Measurements from ENCODE around the gene SF3B4.

The SF3B4 gene

DNA sequence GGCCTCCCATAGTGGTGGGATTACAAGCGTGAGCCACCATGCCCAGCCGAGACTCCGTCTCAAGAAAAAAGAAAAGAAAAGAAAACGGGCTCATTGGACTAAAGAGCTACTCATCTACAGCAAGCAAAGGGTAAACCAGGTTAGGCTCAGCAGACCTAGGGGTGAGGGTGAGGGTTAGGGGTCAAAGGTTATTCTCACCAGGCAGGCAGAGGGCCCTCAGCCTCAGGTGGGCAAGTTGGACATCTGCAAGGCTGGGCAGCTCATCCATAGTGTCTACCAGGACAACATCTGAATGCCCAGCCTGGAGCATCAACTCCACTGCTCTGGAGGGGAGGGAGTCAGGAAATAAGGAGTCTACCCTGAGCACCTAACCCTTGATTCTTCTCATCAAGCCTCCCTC, 5.6 kb upstream of the SF3B4 start:
- DNase-seq (ENCODE audit: low spot score), result no peak

DNA sequence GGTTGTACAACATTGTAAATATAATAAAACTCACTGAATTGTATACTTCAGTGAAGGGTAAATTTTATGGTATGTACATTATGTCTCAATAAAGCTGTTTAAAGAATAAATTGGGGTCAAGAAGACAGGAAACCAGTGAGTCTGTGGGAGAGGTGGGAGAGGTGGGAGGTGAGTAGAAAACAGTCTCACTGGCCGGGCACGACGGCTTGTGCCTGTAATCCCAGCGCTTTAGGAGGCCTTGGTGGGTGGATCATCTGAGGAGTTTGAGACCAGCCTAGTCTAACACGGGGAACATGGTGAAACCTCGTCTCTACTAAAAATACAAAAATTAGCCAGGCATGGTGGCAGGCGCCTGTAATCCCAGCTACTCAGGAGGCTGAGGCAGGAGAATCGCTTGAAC, 4.9 kb upstream of the SF3B4 start:
- DNase-seq (ENCODE audit: low spot score), result no peak

DNA sequence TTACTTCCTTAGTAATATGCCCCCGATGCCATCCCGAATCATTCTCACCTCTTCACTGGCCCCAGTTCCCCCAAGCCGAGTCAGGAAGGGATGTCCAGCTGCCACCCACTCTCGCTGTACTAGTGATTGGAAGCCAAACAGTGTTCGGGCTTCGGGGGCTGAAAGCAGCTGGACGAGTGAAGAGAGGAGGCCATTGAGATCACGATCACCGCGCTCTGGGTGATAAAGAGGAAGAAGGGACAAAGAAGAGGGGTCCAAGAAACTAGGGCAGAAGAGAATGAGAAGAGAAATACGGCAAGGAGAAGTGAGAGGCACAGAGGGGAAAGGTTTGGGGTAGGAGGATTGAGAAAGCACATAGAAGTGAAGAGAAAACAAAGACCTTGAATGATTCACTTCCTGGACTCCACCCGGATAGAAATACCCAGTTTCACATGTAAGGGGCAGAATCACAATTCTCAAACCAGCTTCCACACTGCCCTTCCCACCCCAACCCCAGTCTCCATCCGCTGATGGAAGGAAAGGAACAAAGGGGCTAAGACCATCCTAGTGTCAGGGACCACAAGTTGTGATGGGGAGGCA, 3.7 kb upstream of the SF3B4 start:
- no peak for DNase-seq (ENCODE audit: low spot score)

DNA sequence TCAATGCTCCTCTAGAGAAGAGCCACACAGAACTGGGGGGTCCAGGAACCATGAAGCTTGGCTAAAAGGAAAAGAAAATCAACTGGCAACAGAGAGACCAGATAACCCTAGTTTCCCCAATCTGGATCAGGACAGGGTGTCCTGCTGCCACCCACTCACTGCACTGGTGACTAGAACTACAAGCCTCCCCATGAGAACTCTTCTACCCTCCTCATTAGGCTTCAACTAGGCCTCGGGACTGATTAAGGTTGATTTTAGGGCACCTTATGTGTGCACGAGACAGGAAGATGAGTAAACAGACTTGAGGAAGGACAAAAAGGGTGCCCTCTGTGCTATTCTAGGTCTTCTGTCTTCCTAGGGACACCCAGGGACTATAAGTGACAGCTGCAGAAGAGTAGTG, 2.3 kb upstream of the SF3B4 start:
- DNase-seq (ENCODE audit: low spot score), result no peak

DNA sequence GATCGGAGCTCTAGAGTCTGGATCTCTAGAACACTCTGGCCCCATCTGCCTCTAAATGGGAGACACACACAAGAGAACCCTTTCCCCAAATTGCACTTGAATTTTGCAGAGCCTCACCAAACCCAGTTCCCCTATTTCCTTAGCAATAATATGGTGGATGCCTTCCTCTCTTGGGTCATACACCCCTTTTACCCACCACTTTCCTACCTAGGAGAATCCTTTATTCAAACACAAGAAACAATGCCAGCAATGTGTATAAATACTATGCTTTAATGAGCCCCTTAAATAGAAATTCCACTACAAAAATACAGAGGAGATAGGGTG, 760 bp upstream of the SF3B4 start:
- no peak for DNase-seq (ENCODE audit: low spot score)

DNA sequence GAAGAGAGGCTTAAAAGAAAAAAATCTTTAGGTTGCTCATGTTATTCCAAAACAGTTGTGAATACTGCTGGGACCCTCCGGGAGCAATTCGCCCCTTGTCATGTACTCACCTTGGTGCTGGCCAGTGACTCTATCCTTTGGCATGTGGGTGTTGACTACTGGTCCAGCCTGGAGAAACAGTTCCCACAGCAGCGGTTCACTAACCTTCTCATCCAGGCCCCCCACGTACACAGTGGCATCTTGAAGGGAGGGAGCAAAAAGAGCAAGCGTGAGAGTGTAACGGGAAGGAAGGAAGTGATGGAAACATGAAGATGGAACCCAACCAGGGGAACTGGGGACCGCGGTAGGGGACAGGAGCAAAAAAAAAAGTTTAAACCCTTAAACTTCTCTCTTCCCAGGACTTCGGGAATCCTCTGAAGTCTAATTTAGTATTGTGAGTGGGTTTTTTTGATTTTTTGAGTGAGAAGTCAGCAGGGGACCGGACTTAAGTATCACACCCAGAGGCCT, 494 bp downstream of the SF3B4 start:
- no peak for DNase-seq (ENCODE audit: low spot score)

DNA sequence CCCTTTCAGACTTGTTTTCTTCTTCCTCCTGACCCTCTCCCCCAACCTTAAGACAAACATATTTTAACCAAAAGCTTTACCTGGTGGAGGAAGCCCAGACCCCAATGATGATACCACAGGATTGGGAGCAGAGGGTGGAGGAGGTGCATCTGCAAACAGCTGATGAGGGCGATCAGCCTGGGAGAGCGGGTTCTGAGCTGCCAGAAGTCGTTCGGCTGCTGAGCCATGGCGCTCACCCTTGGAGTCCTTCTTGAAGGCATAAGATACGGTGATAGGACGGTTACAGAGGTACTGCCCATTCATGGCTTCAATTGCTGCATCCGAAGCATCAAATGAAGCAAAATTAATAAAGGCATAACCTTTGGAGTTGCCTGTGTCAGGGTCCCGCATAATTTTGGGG, 1.3 kb downstream of the SF3B4 start:
- no peak for DNase-seq (ENCODE audit: low spot score)

DNA sequence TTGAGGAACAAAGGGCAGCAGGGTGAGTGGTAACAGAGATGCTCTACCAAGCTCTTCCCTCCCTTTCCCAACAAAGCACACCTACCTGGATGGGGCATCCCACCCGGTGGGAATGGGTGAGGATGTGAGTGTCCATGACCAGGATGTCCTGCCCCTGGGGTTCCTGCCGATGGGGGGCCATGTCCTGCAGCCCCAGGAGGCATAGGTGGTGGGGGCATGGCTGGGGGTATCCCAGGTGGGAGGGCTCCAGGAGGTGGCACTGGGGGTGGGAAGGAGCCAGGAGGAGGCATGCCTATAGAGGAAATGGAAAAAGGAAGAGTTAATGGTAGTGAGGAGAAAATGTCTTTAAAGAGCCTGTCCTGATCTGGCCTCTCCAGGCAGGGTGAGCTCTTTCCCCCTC, 1.9 kb downstream of the SF3B4 start:
- DNase-seq (ENCODE audit: low spot score), result no peak

DNA sequence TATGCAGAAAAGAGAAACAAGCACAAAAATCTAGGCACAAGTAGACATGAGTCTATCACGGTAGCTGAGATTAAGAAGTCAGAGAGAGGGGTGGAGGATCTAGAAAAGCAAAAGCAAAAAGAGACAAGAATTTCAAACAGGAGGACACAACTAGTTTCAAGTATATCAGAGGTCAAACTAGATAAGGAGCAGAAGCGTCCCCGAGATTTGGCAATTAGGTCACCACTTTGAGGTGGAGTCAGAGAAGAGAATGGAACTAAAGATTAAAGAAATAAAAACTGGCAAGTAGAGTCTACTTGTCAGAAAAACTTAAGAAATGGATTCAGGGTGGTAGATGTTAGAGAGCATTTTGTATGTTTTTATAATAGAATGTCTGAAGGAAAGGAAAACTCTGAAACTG, 2.3 kb downstream of the SF3B4 start:
- no peak for DNase-seq (ENCODE audit: low spot score)

DNA sequence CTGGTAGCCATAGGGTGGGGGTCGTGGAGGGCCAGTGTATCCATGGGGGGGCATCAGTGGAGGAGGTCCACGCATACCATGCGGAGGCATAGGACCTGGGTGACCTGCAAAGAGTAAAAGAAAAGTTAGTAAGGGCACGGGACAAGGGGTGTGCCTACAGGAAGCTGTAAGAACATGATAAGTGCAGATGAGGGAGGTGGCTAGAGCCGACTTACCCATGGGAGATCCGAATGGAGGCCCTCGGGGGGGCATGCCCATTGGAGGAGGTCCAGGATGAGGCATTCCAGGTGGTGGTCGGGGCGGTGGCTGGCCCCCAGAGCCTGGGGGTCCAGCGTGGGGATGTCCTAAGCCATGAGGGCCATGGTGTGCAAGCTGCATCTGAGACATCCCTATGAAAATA, 4.0 kb downstream of the SF3B4 start:
- no peak for DNase-seq (ENCODE audit: low spot score)

DNA sequence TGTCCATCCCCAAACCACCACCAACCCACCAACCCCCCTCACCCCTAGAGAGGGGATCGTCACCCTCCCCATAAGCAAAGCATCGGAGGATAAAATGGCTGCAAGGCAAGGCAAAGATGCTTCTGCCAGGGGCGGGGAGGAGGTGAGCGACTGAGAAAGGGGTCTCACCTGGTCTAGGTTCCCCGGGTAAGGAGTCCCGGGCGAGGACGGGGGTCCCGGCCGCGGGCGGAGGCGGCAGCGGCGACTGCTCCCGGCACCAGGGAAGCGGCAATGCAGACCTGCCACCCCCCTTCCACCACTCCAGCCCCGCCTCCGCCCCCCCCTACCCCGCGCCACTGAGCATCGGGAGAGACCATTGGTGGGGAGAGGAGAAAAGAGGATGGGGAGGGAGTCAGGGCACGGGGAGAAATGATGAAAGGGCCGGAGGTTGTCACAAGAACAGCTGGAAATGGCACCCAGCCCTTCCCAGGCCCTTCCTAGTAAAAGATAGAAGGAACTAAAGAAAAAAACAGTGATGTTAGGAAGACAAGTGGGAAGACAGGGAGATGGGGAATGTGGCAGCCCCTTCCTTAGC, 9.9 kb downstream of the SF3B4 start, which contains the start of gene SV2A:
Gene SV2A, minus strand, starts transcription at position 274 of the 574 bp plus-strand sequence. CDS start 4,004 bp downstream, outside the sequence.
- DNase-seq (ENCODE audit: low spot score), result peak; percentile 74

DNA sequence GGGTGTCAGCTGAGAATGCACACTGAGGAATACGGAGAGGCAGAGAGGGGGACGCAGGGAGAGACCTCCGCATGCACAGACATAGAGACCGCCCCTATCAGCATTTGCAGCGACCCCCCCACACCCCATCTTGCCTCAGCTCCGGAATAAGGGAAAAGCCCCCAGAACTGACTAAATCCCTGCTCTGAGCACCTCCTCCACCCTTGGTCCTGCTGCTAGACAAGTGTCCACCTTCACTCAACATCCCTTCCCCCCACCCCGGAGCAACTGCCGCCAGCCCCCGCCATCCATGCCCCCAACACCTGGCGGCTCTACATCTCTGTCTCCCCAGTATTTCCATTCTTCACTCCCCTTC, 10.7 kb downstream of the SF3B4 start:
- no peak for DNase-seq (ENCODE audit: low spot score)

DNA sequence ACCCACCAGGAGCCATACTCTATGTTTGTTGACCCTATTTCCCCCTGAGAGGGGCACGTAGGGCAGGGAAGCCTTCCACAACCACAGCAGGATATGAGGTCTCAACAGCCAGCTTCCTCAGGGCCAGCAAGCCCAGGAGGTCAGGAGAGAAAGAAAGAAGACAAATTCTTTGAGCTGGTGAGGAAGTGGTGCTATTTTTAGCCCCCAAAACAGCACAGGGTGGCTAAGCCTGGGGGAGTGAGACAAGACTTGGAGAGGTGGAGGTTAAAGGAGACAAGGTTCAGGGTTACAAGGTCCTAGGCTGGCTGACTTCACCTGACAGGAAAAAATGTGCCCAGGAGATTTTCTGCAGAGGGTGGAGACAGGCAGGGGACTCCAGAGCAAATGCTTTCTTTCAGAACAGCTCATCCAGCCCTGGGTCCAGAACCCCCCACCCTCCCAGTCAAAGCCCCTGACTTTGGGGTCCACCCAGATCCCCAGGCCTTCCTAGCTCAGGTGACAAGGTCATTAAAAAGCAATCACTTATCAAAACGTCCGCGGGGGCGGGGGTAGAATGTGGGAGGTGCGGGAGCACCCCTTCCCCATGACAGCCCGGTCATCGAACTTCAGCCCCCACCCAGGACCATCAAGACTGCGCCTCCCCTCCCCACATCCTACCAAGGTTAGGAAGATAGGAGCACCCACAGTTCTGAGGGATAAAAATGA, 11.3 kb downstream of the SF3B4 start:
- no peak for DNase-seq (ENCODE audit: low spot score)

DNA sequence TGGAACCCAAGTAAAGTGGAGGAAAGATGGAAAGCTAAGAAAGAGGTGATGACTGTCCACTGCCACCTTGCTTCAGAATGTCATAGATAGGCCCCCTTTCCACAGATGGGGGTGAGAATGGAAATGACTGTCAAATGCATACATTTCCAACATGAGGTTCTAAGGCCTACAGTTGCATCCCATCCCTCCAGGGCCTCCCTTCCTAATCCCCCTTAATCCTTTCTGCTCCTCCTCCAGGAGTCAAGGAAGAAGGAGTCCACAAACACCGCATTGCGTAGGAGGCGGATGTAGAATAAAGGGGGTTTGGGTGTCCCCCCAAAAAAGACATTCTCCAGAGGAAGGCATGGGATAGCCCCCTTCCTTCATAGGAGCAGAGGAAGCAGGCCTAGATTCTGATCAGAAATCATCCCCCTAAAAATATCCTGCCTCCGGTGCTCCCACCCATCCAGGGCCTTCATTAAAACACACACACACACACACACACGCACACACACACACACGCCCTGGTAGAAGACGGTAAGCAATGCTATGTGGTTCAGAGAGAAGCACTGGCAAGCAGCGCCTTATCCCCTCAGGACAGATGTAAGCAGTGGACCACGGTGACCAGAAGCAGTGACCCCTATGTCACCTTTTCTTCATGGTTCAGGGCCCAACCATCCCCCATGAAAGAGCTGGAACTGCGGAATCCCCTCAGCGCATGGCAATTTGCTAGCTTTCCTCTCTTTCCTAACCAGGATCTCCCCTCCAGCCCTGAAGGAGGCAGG, 12.0 kb downstream of the SF3B4 start:
- no peak for DNase-seq (ENCODE audit: low spot score)

DNA sequence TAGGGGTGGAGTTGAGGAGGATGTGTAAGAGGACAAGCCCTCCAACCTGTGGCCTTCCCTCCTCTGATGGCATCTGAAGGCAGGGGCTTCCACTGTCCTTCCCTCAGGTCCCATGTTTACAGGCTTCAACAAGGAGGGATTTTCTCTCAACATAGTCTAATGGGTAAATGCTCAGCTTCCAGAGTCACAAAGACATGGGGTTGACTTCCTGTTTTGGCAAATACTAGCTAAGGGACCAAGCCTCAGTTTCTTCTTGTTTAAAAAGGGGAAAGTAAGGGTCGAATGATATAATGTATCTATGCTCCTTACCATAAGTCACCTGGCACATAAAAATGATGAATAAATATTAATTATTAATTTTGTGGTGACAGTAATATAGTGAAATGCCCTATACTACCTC, 13.1 kb downstream of the SF3B4 start:
- no peak for DNase-seq (ENCODE audit: low spot score)

DNA sequence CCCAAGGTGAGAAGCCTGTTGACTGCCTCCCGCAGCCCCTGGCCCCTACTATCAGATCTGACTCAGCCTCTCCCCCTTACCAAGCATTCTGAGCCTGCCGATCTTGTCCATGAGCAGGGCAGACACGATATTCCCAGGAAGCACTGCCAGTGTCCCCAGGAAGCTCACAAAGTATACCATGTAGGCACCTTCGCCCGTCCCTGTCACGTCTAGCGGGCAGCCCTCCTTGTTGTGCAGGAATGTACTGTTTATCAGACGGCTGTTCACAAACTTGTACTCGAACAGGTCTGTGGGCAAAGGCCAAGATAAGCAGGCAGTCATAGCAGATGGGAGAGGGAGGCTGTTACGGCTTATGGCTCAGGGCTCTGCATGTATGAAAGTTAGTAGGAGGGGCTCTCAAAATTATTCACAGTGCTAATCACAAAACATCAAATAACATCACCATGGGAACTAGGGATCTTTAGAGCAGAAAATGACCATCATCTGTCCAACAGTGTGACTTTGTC, 21.0 kb downstream of the SF3B4 start:
- DNase-seq (ENCODE audit: low spot score), result no peak

DNA sequence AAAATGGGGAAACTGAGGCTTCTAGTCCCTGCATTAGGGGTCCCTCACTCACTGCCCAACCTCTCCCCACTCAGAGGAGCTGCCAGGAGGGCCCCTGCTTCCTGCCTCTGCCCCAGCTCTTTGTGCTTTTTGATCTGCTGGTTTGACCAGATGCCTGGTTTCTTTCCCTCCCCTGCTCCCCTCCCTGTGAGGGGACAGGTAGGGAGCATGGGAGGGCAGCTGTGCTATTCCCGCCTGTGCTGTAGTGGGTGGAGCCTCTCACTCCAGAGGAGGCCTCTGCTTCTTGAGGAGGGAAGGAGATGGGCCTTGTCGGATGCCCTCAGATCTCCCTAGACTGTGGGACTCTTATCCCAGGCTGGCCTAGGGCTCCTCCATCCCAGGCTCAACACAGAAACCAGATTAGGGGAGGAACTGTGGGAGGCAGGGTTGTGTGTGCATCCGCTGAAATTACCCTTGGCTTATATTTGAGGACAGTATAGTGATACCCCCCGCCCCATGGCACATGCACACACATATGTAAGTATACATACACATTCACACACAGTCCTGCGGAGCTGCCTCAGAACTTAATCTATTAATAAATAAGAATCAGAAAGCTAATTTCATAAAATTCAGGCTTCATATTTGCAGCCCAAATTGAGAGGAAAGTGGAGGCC, 23.6 kb downstream of the SF3B4 start:
- no peak for DNase-seq (ENCODE audit: low spot score)

DNA sequence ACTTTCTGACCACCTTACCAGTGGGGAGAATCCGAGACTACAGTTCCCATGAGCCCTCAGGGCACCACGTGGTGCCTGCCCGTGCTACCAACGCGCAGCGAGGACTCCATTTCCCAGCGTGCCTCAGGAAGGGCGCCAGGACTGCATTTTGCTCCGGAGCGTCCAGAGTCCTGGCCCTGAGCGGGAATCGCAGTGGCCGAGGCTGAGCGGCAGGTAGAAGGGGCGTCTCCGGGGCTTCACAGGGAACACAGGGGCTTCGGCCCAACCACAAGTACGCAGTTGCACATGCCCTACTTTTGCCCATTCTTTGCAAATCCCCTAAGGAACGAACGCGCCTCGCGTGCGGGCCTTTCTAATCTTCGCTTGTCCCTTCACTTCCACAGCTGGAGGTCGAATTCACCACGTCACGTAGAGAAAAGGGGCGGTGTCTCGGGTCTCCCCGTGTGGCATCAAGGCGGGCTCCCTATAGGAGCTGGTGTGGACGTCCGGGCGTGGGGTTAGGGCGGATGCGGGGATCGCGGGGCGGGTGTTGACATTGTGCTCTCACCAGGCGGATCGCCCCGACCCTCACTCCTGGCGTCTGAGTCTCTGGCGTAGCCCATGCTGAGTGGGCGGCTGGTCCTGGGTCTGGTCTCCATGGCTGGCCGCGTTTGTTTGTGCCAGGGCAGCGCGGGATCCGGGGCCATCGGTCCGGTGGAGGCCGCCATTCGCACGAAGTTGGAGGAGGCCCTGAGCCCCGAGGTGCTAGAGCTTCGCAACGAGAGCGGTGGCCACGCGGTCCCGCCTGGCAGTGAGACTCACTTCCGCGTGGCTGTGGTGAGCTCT, 27.9 kb downstream of the SF3B4 start, which contains the start of gene BOLA1:
Gene BOLA1, plus strand, starts transcription at position 109 of the 825 bp plus-strand sequence. Its CDS starts 492 bp downstream, at position 601.
- DNase-seq (ENCODE audit: low spot score), result peak; percentile 95

DNA sequence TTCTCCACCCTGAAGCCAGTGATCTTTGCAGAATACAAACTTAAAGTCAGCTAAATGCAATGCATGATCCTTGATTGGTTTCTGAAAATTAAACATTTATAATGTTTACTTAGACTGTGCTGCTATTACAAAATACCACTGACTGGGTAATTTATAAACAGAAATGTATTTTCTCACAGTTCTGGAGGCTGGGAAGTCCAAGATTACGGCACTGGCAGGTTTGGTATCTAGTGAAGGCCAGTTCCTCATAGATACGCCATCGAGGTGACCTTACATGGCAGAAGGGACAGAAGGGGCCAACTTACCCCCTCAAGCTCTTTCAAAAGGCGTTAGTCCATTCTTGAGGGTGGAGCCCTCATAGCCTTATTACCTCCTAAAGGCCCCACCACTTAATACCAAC, 31.0 kb downstream of the SF3B4 start:
- no peak for DNase-seq (ENCODE audit: low spot score)

DNA sequence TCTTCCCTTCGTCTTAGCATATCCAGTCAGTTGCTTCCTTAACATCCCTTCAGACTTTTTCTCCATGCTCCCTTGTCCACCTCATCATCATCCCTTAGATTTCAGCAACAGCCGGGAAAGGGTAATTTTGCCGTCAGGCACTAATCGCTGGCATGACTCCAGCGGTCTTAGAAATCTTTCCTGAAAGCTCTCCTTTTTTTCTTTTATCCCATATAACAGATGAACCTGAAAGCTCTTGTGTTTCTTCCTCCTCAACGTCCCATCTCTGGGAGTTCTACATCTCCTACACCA, 38.7 kb downstream of the SF3B4 start:
- DNase-seq (ENCODE audit: low spot score), result no peak

DNA sequence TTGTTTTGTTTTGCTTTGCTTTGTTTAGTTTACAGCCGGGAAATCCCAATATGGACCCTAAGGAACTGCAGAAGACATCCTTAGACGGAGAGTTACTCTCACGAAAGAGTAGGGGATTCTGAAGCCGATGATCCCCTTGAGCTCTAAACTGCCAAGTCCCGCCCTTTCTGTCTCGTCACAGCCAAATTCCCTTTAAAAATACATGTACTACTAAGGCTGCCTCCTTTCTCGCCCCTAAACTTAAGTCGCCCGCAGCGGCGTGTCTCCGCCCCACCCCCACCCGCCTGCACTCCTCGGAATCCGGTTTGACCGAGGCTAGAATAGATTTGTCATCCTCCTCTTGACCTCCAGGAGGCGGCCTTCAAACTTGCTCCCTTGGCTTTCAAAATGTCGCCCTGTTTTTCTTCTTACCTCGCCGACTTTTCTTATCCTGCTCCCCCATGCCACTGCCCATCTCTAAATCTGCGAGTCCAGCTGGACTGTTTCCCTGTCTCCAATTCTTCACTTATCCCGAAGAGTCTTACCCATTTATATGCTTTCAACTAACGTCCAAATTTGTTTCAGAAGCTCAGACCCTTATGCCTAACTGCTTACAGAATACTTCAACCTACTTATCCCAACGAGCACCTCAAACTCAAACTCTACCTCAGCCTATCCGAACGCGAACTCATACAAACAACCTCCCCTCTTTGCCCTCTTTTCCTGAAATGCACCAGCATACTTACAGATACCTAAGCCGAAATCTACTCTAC, 39.2 kb downstream of the SF3B4 start:
- peak; percentile 84 for DNase-seq (ENCODE audit: low spot score)
